Large intestine (tissue), 3 donors: Measurements from ENCODE around the gene TUBGCP2. TPM values are rescaled to one million over a fixed set of nuclear protein-coding genes. Genes with fewer than 3 reads are reported as not detected.

Source experiments
- DNase-seq, 2 donors: peaks; one replicate each; pipeline versions ENCODE4 v3.0.0 to v3.0.0-alpha.2; 2013
- H3K27ac ChIP-seq: one replicate; pipeline ENCODE4 v1.5.1; 2013; ENCODE audit warnings: low read length
- H3K27me3 ChIP-seq: 2 replicates; pipeline ENCODE4 v1.6.1; 2013; ENCODE audit warnings: low read length; ENCODE audit not compliant: control insufficient read depth, insufficient read depth
- H3K36me3 ChIP-seq: 2 replicates; pipeline ENCODE4 v1.6.1; 2013; ENCODE audit warnings: low read length; ENCODE audit not compliant: control insufficient read depth, insufficient read depth
- H3K4me1 ChIP-seq: one replicate; pipeline ENCODE4 v1.6.1; 2013; ENCODE audit warnings: low read length; ENCODE audit not compliant: control insufficient read depth, insufficient read depth
- H3K4me3 ChIP-seq: one replicate; pipeline ENCODE4 v1.5.1; 2013; ENCODE audit warnings: low read length
- H3K9me3 ChIP-seq: one replicate; pipeline ENCODE4 v1.6.1; 2013; ENCODE audit warnings: mild to moderate bottlenecking, low read depth, low read length, moderate library complexity; ENCODE audit not compliant: control insufficient read depth
- WGBS: methylation state at CpG from one replicate; pipeline ENCODE4 v1.1.5; 2013; ENCODE audit warnings: low lambda C conversion rate; ENCODE audit not compliant: insufficient coverage; 5-methylcytosine and 5-hydroxymethylcytosine counted together
- polyA plus RNA-seq: library from polyadenylated mRNA; unstranded; fragments of 120-200 nt; gene quantifications from one replicate; pipeline ENCODE4 v1.2.1, GENCODE V29; 2013

Gene TUBGCP2
- polyA plus RNA-seq, 1 donor: 53.2 TPM

DNA sequence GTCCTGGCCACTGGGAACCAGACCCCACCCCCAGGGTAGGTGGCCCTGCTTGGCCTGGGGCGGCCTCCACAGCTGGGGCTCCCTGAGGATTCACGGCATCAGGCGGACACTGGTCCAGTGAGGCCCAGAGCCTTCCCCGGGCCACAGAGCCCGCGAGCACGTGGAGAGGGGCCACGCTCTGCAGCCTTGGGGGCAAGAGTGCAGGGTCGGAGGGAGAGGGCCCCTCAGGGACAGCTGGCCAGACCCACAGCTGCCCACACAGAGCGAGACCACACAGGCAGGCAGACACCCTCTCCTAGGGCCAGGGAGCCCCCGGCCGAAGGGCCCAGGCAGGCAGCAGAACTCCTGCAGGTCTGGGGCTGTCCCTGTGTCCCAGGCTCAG is 60.3 kb downstream of the TUBGCP2 start:
- Histone ChIP-seq H3K4me1 (peaks cover 41% of the 10 kb centered on the region), H3K36me3 (no peaks in the 10 kb centered on the region), H3K9me3 (no peaks in the 10 kb centered on the region), H3K27ac (no peak overlapping the region), H3K27me3 (peaks cover 4% of the 10 kb centered on the region), H3K4me3 (no peak overlapping the region)
- DNase-seq: no peak
- no CpG with 5 or more reads among the region's 12 CpGs for WGBS

DNA sequence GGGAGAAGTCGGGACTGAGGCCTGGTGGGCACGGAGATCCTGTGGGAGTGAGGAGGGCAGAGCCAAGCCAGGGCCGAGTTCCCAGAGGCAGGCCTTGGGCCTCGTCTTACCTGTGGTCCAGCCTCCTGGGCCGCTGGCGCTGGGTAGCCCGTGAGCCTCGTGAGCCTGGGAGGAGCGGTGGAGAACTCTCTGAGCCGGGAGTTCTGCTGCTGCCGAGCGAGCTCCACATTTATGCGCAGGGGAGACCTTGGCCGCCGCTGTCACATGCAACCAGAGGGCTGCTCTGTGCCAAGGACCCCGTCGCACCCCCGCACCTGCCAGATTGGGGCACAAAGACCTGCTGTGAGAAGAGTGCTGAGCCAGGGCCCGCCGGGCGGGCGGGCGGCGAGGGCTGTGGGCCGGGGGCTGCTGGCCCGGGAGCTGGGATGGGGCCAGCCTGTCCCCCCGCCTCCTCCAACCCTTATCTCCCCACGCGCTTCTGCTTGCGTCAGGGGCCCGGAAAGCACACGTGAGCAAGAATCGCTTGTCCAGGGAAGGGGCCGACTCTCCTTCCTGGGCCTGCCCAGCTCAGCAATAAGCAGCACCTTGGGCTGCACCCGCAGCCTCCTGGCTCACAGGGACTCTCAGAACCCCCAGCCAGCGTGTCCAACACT is 60.9 kb downstream of the TUBGCP2 start:
- H3K4me3 ChIP-seq: no peak overlapping the region
- peaks cover 4% of the 10 kb centered on the region for H3K27me3 ChIP-seq
- peaks cover 42% of the 10 kb centered on the region for H3K4me1 ChIP-seq
- no CpG with 5 or more reads among the region's 36 CpGs for WGBS
- DNase-seq: no peak
- H3K27ac ChIP-seq: no peak overlapping the region
- H3K9me3 ChIP-seq: no peaks in the 10 kb centered on the region
- no peaks in the 10 kb centered on the region for H3K36me3 ChIP-seq

- no peaks in the 10 kb centered on the region for H3K9me3 ChIP-seq
- H3K4me1 ChIP-seq: peaks cover 57% of the 10 kb centered on the region
- WGBS: no CpG with 5 or more reads among the region's 12 CpGs
- H3K36me3 ChIP-seq: no peaks in the 10 kb centered on the region
- peak in 1 of 2 donors; percentile 39 for DNase-seq
- H3K27me3 ChIP-seq: peaks cover 8% of the 10 kb centered on the region
- peak overlapping the region; percentile 54 for H3K27ac ChIP-seq
- H3K4me3 ChIP-seq: peak overlapping the region; percentile 18
These were observed 62.4 kb downstream of the TUBGCP2 start for GRCh38 chr10:133246236-133246626.

DNA sequence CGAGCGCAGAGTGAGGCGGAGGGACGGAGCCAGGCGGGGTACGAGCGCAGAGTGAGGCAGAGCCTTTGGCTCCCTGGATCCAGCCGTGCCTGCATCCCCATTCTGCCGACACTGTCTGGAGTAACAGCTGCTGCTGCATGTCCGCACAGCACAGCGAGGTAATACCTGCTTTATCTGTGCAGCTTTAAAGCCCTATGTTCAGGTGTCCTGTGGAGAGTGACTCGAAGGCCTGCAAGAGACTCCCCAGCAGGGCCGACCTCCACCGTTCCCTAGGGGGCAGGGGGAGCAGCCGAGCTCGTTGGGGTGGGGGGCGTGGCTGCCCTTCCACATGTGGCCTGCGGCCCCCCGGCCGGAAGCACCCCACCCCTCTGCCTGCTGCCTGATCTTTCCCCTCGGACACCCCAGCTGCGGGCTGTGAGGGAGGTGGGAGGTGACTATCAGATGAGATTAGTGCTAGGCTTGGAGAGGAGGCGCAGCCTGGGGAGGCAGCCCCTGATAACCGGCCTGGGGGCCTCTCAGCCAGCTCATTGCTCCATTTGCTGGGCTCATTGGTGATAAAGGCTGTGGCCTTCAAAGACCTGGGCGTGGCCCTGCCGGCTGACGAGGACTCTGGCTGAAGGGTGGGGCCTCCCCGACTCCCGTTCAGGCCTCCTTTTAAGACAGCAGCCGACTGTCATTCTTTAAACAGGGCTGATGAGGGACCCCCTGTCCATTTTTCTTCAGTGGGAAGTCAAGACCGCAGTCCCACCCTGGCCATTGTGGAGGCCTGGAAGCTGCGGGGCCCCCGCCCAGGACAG is 63.0 kb downstream of the TUBGCP2 start:
- H3K27me3 ChIP-seq: peaks cover 8% of the 10 kb centered on the region
- H3K9me3 ChIP-seq: no peaks in the 10 kb centered on the region
- no CpG with 5 or more reads among the region's 33 CpGs for WGBS
- H3K36me3 ChIP-seq: no peaks in the 10 kb centered on the region
- peak; percentile 92 to 96 for DNase-seq
- H3K4me3 ChIP-seq: peak overlapping the region; percentile 18
- peaks cover 63% of the 10 kb centered on the region for H3K4me1 ChIP-seq
- H3K27ac ChIP-seq: peak overlapping the region; percentile 54

- no CpG with 5 or more reads among the region's 14 CpGs for WGBS
- no peaks in the 10 kb centered on the region for H3K9me3 ChIP-seq
- peaks cover 21% of the 10 kb centered on the region for H3K27me3 ChIP-seq
- H3K36me3 ChIP-seq: no peaks in the 10 kb centered on the region
- DNase-seq: no peak
- H3K27ac ChIP-seq: no peak overlapping the region
- H3K4me3 ChIP-seq: no peak overlapping the region
- peaks cover 60% of the 10 kb centered on the region for H3K4me1 ChIP-seq
These were observed 65.1 kb downstream of the TUBGCP2 start for GRCh38 chr10:133243593-133243992.

- WGBS: no CpG with 5 or more reads among the region's 27 CpGs
- no peak overlapping the region for H3K27ac ChIP-seq
- no peak for DNase-seq
- peaks cover 1% of the 10 kb centered on the region for H3K9me3 ChIP-seq
- no peaks in the 10 kb centered on the region for H3K36me3 ChIP-seq
- no peak overlapping the region for H3K4me3 ChIP-seq
- H3K27me3 ChIP-seq: peaks cover 29% of the 10 kb centered on the region
- H3K4me1 ChIP-seq: peaks cover 66% of the 10 kb centered on the region
These were observed 65.9 kb downstream of the TUBGCP2 start for GRCh38 chr10:133242611-133243356.

GRCh38 chr10:133241501-133242205 is 67.0 kb downstream of the TUBGCP2 start:
- Histone ChIP-seq H3K27ac (no peak overlapping the region), H3K36me3 (no peaks in the 10 kb centered on the region), H3K27me3 (peaks cover 40% of the 10 kb centered on the region), H3K9me3 (peaks cover 2% of the 10 kb centered on the region), H3K4me3 (no peak overlapping the region), H3K4me1 (peaks cover 67% of the 10 kb centered on the region)
- DNase-seq: peak; percentile 59 to 68
- no CpG with 5 or more reads among the region's 25 CpGs for WGBS

DNA sequence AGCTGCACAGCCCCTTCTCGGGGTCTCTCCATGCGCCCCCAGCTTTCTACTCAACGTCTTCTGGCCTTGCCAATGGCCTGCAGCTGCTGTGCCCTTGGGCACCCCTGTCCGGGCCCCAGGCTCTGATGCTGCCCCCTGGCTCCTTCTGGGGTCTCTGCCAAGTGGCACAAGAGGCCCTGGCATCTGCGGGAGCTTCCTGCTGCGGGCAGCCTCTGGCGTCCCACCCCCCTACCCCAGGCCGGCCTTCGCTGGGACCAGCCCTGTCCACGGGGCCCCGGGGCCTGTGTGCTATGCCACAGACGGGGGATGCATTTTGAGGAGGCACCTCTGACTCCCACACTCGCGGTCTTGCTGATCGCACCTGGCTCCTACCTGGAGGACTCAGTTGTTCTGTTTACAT is 68.7 kb downstream of the TUBGCP2 start:
- Histone ChIP-seq H3K27ac (no peak overlapping the region), H3K9me3 (peaks cover 5% of the 10 kb centered on the region), H3K36me3 (no peaks in the 10 kb centered on the region), H3K27me3 (peaks cover 55% of the 10 kb centered on the region), H3K4me3 (no peak overlapping the region), H3K4me1 (peaks cover 54% of the 10 kb centered on the region)
- WGBS: no CpG with 5 or more reads among the region's 15 CpGs
- no peak for DNase-seq

GRCh38 chr10:133238466-133238804 is 70.2 kb downstream of the TUBGCP2 start:
- Histone ChIP-seq H3K9me3 (peaks cover 5% of the 10 kb centered on the region), H3K4me3 (no peak overlapping the region), H3K27ac (no peak overlapping the region), H3K4me1 (peaks cover 39% of the 10 kb centered on the region), H3K27me3 (peaks cover 66% of the 10 kb centered on the region), H3K36me3 (no peaks in the 10 kb centered on the region)
- no peak for DNase-seq
- no CpG with 5 or more reads among the region's 15 CpGs for WGBS
